Stimulated activated CD4-positive, alpha-beta T cell treated with anti-CD3 and anti-CD28 coated beads, Interleukin-4, amount 100 ng/mL, for 1 hour (primary cell): ENCODE measurements around the gene SH3TC1.

Experiments used
- DNase-seq: peaks from one replicate; pipeline ENCODE4 v3.0.0-alpha.2; 2020

SH3TC1 gene

GRCh38 chr4:8280158-8280875 is 81.2 kb downstream of the SH3TC1 start:
- DNase-seq: no peak

GRCh38 chr4:8280876-8281440 is 81.9 kb downstream of the SH3TC1 start:
- no peak for DNase-seq

- no peak for DNase-seq
Measured at GRCh38 chr4:8281519-8282133, 82.5 kb downstream of the SH3TC1 start.

- no peak for DNase-seq
Measured at GRCh38 chr4:8282134-8282641, 83.1 kb downstream of the SH3TC1 start.

GRCh38 chr4:8282742-8283141 is 83.7 kb downstream of the SH3TC1 start:
- DNase-seq: no peak

- no peak for DNase-seq
Measured at GRCh38 chr4:8283161-8283560, 84.1 kb downstream of the SH3TC1 start.

GRCh38 chr4:8283631-8284121 is 84.6 kb downstream of the SH3TC1 start:
- no peak for DNase-seq

GRCh38 chr4:8284391-8284790 is 85.3 kb downstream of the SH3TC1 start:
- no peak for DNase-seq

- no peak for DNase-seq
Measured at GRCh38 chr4:8285143-8285975, 86.3 kb downstream of the SH3TC1 start.

- DNase-seq: no peak
Measured at GRCh38 chr4:8285976-8286718, 87.1 kb downstream of the SH3TC1 start.

GRCh38 chr4:8286719-8287342 is 87.7 kb downstream of the SH3TC1 start:
- DNase-seq: no peak

GRCh38 chr4:8287343-8288280 is 88.5 kb downstream of the SH3TC1 start:
- DNase-seq: no peak

- no peak for DNase-seq
Measured at GRCh38 chr4:8289151-8289750, 90.2 kb downstream of the SH3TC1 start.

- no peak for DNase-seq
Measured at GRCh38 chr4:8289956-8290700, 91.0 kb downstream of the SH3TC1 start.

GRCh38 chr4:8290701-8290970 is 91.5 kb downstream of the SH3TC1 start:
- no peak for DNase-seq
